Prostate gland (tissue), 2 donors: ENCODE results near the gene KRT80.

Experiments
- POLR2A ChIP-seq: fragments of 450-650 bp; IDR thresholded peaks from one replicate; pipeline ENCODE4 v1.6.1; 2016; ENCODE audit warnings: antibody characterized with exemption, mild to moderate bottlenecking
- TF ChIP-seq, protein P1 (sequence below), 4 experiments: fragments of 200-600 bp in 2 of 4; fragments of 450-650 bp in 2 of 4; sonication (generic) in 2 of 4; IDR thresholded peaks; 1 replicate in 3 of 4; 2 replicates in 1 of 4; pipeline ENCODE4 v1.5.1; 2016 to 2019; ENCODE audit warnings: antibody characterized with exemption in 4 of 4, mild to moderate bottlenecking in 2 of 4, moderate library complexity in 2 of 4

DNA sequence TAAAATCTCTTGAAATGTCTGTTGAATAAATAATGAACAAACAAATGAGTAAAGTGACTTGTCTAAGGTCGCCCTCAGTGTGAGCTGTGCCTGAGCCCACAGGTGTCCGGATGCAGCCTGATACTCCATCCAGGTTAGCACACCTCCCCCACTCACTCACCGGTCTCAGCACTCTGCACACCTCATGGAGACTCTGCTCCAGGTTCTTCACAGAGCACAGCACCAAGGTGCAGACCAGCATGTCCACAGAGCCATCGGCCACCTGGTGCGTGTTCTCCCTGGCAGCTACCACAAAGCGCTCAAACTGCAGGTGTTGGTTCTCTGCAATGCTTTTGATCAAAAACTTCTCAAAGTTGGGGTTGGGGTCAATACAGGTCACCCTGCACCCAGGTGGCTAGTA, 37.1 kb upstream of the KRT80 start:
- TF ChIP-seq, protein P1, sequence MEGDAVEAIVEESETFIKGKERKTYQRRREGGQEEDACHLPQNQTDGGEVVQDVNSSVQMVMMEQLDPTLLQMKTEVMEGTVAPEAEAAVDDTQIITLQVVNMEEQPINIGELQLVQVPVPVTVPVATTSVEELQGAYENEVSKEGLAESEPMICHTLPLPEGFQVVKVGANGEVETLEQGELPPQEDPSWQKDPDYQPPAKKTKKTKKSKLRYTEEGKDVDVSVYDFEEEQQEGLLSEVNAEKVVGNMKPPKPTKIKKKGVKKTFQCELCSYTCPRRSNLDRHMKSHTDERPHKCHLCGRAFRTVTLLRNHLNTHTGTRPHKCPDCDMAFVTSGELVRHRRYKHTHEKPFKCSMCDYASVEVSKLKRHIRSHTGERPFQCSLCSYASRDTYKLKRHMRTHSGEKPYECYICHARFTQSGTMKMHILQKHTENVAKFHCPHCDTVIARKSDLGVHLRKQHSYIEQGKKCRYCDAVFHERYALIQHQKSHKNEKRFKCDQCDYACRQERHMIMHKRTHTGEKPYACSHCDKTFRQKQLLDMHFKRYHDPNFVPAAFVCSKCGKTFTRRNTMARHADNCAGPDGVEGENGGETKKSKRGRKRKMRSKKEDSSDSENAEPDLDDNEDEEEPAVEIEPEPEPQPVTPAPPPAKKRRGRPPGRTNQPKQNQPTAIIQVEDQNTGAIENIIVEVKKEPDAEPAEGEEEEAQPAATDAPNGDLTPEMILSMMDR (IDR thresholded peaks at IDR 0.05): no peak
- no peak for TF ChIP-seq POLR2A
